ENCODE measurements around the gene SBF2.
"Not testable (repeated sequence)": the region's sequence is repeated elsewhere in the genome, so short reads cannot be mapped to it uniquely, and the experiment has no call there.

The SBF2 gene

DNA sequence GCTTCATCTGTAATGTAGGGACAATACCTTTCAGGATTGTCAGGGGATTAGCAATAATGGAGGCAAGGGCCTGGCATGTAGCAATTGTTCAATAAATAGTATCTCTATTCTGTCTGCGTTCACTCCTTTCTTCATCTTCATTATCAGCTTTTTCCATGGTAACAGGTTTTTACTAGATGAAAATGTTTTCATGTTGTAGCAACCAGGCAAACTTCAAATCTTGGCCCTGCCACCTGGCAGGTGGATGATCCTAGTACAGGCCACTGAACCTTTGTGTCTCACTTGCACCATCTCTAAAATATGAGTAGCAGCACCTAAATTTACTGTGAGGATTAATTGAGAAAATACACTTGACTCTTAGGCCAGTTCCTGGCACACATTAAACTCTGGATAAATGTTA is 546.8 kb downstream of the SBF2 start:
- in situ Hi-C loops (cut with HindIII; ENCODE audit: low pct_ligation_motif_present, low pct_unique_long_range_greater_than_20kb, low sequenced_read_pairs) = no loop called here
- DNase-seq = no peak

GRCh38 chr11:9745411-9746211 is 548.4 kb downstream of the SBF2 start:
- no peak for DNase-seq
- in situ Hi-C loops (cut with HindIII; ENCODE audit: low pct_ligation_motif_present, low pct_unique_long_range_greater_than_20kb, low sequenced_read_pairs) = no loop called here

DNA sequence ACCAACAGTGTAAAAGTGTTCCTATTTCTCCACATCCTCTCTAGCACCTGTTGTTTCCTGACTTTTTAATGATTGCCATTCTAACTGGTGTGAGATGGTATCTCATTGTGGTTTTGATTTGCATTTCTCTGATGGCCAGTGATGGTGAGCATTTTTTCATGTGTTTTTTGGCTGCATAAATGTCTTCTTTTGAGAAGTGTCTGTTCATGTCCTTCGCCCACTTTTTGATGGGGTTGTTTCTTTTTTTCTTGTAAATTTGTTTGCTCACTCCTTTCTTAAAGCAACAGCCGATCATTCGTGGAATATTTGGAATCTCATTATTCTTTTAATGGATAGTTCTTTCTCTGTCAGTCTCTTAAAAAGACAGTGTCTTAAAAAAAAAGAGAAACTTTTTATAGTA is 550.5 kb downstream of the SBF2 start:
- in situ Hi-C loops (cut with HindIII; ENCODE audit: low pct_ligation_motif_present, low pct_unique_long_range_greater_than_20kb, low sequenced_read_pairs); DNase-seq: not testable (repeated sequence)

GRCh38 chr11:9741260-9741659 is 552.8 kb downstream of the SBF2 start:
- in situ Hi-C loops (cut with HindIII; ENCODE audit: low pct_ligation_motif_present, low pct_unique_long_range_greater_than_20kb, low sequenced_read_pairs) = no loop called here
- no peak for DNase-seq

GRCh38 chr11:9740202-9740883 is 553.7 kb downstream of the SBF2 start:
- DNase-seq = no peak
- in situ Hi-C loops (cut with HindIII; ENCODE audit: low pct_ligation_motif_present, low pct_unique_long_range_greater_than_20kb, low sequenced_read_pairs) = no loop called here

DNA sequence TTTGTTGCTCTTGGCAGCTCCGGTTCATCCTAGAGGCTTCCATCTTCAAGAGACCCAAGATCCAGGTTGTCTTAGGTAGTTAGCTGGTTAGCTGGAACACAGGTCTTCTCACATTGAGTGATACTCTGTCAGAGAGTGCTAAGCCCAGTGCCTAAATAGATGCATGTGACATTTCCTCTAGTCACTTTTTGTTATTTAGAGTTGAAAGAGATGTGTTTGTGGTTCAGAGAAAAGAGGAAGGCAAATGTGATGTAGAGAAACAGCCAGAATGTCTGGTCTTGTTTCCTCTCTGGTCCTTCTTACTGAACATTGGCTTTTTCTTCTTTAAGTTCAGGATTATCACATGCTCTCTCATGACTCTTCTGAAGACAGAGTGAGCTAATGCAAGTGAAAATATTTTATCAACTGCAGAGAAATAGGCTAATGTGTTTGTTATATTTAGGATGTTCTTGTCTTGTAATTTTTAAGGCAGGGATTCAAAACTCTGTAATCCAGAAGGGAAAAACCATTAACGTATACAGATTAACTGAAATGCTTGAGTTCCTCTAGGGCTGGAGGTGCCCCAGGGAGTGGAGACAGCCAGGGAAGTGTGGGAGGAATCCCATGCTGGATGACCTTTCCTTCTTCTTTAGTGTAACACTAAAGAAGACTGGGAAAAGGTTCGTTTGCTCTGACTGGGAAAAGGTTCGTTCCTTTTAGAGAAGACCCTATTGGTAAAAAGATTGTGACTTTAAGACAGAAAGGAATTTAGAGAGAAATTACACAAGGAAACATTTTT is 554.7 kb downstream of the SBF2 start:
- in situ Hi-C loops (cut with HindIII; ENCODE audit: low pct_ligation_motif_present, low pct_unique_long_range_greater_than_20kb, low sequenced_read_pairs) = no loop called here
- no peak for DNase-seq

- DNase-seq = no peak
- in situ Hi-C loops (cut with HindIII; ENCODE audit: low pct_ligation_motif_present, low pct_unique_long_range_greater_than_20kb, low sequenced_read_pairs) = no loop called here
These were observed 555.3 kb downstream of the SBF2 start for GRCh38 chr11:9738707-9739106.

GRCh38 chr11:9738116-9738515 is 555.9 kb downstream of the SBF2 start:
- no peak for DNase-seq

DNA sequence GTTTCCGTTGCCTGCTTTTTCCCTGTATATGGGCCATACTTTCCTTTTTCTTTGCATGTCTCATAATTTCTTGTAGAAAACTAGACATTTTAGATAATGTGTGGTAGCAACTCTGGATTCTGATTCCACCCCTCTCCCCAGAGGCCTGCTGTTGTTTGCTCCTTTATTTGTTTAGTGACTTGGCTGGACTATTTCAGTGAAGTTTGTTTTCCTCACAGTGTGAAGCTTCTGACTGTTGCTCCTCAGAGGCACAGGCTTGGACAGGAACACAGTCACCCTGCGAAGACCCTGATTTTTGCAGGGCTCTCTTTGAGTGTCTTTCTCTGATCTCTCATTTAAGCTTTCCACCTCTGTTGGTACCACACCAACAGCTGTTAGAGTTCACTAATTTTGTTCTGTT is 557.7 kb downstream of the SBF2 start:
- in situ Hi-C loops (cut with HindIII; ENCODE audit: low pct_ligation_motif_present, low pct_unique_long_range_greater_than_20kb, low sequenced_read_pairs) = no loop called here
- no peak for DNase-seq

More at GRCh38 chr11:9738116-9738515, 555.9 kb downstream of the SBF2 start:
- in situ Hi-C loops (cut with HindIII; ENCODE audit: low pct_ligation_motif_present, low pct_unique_long_range_greater_than_20kb, low sequenced_read_pairs) = no loop called here

GRCh38 chr11:9735919-9736318 is 558.1 kb downstream of the SBF2 start:
- in situ Hi-C loops (cut with HindIII; ENCODE audit: low pct_ligation_motif_present, low pct_unique_long_range_greater_than_20kb, low sequenced_read_pairs) = no loop called here

GRCh38 chr11:9735236-9735635 is 558.8 kb downstream of the SBF2 start:
- in situ Hi-C loops (cut with HindIII; ENCODE audit: low pct_ligation_motif_present, low pct_unique_long_range_greater_than_20kb, low sequenced_read_pairs) = no loop called here
- no peak for DNase-seq

More at GRCh38 chr11:9735919-9736318, 558.1 kb downstream of the SBF2 start:
- DNase-seq = no peak

- in situ Hi-C loops (cut with HindIII; ENCODE audit: low pct_ligation_motif_present, low pct_unique_long_range_greater_than_20kb, low sequenced_read_pairs) = no loop called here
- no peak for DNase-seq
These were observed 560.8 kb downstream of the SBF2 start for GRCh38 chr11:9733212-9733611.

- DNase-seq = no peak
- in situ Hi-C loops (cut with HindIII; ENCODE audit: low pct_ligation_motif_present, low pct_unique_long_range_greater_than_20kb, low sequenced_read_pairs) = no loop called here
These were observed 561.6 kb downstream of the SBF2 start for GRCh38 chr11:9732453-9732852.

GRCh38 chr11:9731256-9731655 is 562.8 kb downstream of the SBF2 start:
- DNase-seq = no peak

More at GRCh38 chr11:9731256-9731655, 562.8 kb downstream of the SBF2 start:
- in situ Hi-C loops (cut with HindIII; ENCODE audit: low pct_ligation_motif_present, low pct_unique_long_range_greater_than_20kb, low sequenced_read_pairs) = no loop called here
